Measurements from ENCODE around the gene SEMA6C.
A peak's percentile ranks its signal among the peaks of the same experiment; 100 is the strongest.

The SEMA6C gene

DNA sequence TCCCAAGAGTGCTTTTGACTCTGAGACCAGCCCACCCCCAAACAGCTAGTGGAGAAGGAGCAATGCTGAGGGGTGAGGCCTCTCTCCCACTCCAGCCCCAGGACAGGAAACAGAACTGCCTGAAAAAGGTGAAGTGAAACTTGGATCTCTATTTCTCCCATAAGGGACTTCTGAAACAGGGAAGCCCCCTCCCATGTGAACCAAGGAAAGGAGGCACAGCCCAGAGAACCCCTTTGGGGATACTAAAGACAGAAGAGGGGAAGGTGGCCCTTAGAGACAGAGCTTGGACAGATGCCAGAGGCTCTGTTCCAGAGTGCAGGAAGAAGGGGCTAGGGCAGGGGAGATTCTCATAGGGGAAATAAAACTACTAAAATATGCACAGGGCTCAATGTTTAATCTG, 12.9 kb upstream of the SEMA6C start:
- H3K27ac ChIP-seq: no peak overlapping the region
- no peak for DNase-seq (ENCODE audit: low read depth, low spot score)

DNA sequence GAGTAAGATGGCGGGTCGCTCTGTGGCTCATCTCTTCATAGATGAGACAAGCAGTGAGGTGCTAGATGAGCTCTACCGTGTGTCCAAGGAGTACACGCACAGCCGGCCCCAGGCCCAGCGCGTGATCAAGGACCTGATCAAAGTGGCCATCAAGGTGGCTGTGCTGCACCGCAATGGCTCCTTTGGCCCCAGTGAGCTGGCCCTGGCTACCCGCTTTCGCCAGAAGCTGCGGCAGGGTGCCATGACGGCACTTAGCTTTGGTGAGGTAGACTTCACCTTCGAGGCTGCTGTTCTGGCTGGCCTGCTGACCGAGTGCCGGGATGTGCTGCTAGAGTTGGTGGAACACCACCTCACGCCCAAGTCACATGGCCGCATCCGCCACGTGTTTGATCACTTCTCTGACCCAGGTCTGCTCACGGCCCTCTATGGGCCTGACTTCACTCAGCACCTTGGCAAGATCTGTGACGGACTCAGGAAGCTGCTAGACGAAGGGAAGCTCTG, 12.4 kb upstream of the SEMA6C start:
- no peak for DNase-seq (ENCODE audit: low read depth, low spot score)
- no peak overlapping the region for H3K27ac ChIP-seq

DNA sequence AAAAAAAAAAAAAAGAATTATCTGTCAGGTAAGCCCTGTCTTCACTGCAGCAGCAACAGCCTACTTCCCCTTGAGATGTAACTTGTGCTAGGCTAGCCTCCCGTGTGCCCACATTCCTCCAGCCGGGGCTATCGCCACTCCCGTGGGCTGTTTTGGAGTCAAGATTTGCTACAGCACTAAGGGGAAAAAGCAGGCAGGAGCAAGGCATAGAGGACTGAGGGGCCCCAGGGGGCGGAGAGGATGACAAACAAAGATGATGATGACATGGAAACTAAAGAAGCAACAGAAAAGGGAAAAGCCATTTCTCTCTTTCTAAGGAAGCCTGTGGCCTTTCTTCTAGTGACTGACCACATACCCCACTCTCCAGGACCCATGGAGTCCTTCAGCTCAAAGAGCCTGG, 11.9 kb upstream of the SEMA6C start:
- DNase-seq (ENCODE audit: low read depth, low spot score): no peak
- H3K27ac ChIP-seq: no peak overlapping the region

DNA sequence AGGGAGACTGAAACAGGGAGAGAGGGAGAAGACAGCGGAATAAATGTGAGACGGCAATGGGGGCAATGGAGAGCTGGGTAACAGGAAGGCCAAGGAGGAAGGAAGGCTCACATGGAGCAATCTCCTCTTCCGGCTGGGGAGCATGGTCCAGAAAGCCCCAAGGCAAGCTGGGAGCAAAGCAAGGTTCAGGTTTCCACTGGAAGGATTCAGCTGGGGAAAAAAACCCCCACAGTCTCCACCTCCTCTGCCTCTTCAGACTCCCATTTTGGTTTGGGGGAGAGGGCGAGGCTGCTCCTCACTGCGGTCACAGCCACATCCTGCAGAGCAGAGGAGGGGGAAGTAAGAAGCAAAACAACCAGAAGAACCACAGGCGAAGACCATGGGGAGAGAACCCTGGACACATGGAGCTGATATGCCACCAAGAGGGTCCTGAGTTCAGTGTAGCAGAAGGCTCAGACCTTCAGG, 10.7 kb upstream of the SEMA6C start:
- no peak overlapping the region for H3K27ac ChIP-seq
- DNase-seq (ENCODE audit: low read depth, low spot score): no peak

DNA sequence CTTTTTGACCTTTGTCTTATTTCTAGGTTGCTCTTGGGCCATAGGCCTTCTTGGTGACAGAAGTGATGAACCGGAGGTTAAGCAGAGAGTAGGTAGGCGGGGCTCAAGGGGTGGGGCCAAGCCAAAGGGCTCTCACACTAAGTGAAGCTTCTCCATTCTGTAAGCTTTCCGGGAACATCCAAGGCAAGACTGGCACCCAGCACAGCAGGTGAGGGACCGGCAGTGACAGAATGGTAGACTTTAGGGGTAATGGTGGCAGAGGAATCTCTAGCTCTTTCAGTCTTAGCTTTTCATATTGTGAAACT, 10.0 kb upstream of the SEMA6C start, which contains the start of gene TNFAIP8L2:
TSS of gene TNFAIP8L2 (plus strand) at position 135 of the 305 bp plus-strand sequence. CDS start 2,049 bp downstream, outside the sequence.
- H3K27ac ChIP-seq: no peak within 1 kb of the TSS
- DNase-seq (ENCODE audit: low read depth, low spot score): no peak

DNA sequence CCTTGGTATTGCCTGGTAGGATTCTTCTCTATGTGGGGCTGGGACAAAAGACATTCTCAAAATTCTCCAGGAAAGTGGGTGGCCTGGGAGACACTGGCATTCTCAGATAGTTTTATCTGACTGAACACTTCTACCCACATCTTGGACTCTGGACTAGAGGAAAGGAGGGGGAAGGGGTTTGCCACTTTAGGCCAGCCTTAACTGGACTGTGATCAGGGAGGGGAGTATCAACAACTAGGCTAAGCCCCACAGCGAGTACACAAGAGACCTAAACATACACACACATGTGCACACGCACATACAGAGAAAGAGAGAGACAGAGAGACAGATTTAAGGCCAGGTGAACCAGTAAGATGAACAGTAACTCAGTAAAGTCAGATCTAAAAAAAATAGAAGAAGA, 1.2 kb upstream of the SEMA6C start:
- DNase-seq (ENCODE audit: low read depth, low spot score): no peak
- H3K27ac ChIP-seq: no peak overlapping the region

DNA sequence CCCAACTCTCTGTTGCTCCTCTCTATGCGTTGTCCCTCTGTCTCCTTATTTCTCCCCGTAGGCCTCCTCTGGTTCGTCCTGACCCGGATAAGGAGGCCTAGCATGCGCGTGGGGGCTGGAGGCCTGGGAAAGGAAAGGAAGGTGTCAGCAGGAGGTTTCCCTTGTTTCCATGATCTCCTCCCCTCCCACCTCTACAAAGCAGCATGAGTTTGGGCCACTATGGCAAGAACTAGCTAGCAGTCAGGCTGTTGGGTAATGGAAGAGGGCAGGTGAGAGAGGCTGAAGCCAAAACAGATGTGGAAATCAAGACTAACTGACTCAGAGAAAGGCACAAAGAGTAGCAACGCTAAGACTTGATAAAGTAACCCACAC, 687 bp upstream of the SEMA6C start:
- H3K27ac ChIP-seq: peak overlapping the region; percentile 42

DNA sequence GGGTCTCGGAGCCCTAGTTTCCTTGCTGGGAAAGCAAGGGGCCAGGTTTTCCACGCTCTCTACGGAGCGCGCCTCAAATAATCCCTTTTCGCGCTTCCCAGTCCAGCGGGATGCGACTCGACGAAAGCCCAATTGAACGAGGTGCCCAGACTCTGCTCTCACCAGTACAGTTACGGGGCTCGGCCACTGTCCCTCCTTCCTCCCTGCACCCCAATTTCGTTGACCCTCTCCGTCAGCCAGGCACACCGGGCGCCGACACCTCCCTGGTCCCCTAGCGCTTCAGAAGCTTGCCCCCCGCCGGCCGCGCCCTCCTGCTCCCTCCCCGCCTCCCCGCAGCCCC, 389 bp downstream of the SEMA6C start:
- no peak overlapping the region for H3K27ac ChIP-seq

More for the DNA sequence above, 687 bp upstream of the SEMA6C start:
- DNase-seq (ENCODE audit: low read depth, low spot score): no peak

DNA sequence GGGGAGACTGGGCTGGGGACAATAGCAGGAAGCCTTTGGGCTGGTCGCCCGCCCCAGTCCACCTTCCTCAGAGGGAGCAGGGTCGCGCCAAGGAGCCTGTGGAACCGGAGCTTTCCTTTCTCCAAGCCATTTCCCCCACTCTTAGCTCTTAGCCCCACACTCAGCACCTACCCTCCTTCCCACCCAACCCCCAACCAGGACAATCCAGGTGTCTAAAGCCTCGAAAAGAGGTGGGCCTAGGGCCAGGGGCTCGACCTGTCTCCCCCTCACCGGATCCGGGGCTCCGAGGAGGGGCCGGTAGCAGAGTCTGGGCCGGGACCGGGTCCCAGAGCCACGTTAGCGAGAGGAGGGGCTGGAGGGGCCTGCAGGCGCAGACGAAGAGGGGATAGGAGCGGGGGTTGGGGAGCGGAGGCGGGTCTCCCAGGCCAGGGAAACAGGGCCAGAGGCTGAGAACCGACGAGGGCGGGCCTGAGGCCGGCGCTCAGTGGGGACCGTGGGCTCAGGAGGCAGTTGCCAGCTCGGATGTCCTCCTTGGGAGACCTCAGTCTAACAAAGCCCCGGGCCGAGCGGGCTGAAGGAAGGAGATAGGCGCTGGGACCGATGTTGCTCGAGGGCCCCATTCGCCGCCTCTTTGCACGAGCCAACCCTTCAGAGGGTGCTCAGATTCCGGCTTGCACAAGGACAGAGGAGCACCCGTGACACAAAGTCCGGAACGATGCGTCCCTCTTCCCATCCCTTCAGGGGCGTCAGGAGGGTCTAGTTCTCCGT, 943 bp downstream of the SEMA6C start:
- no peak overlapping the region for H3K27ac ChIP-seq
- DNase-seq (ENCODE audit: low read depth, low spot score): no peak

More for the DNA sequence above, 389 bp downstream of the SEMA6C start:
- DNase-seq (ENCODE audit: low read depth, low spot score): no peak

DNA sequence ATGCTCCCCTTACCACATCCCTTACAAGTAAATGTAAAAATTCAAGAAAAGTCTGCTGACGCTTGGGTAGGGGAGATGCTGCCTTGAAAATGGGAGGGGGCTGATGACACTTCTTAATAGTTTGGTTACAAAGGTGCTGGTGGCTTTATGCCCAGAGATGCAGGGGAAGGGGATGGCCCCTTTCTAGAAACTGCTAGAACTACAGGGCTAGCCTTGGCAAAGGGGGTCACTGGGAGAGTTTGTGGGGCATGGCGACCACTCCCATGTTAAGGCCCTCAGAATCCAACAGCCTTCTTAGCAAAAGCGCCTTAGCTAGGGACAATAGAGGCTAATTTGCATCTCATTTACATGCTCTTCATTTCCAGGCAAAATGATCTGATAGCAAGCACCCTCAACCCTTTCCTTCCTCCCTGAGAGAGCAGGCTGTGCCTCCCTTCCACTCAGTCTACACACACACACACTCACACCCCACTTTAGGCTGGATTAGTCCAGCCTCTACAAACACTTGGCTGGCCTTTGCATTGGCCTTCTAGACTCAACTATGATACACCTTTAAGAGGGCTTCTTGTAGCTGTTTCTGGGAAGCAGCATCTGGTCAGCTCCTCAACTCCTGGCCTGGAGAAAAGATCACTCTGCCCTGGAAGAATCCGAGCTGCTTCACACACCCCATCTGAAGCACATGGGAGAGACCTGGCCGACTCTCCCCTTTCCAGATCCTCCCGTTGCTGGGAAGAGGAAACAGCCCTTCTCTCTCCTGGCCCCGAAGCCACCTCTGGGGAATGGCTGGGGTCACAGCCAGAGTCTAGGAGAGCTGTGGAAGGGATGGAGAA, 1.7 kb downstream of the SEMA6C start:
- H3K27ac ChIP-seq: no peak overlapping the region
- DNase-seq (ENCODE audit: low read depth, low spot score): no peak

DNA sequence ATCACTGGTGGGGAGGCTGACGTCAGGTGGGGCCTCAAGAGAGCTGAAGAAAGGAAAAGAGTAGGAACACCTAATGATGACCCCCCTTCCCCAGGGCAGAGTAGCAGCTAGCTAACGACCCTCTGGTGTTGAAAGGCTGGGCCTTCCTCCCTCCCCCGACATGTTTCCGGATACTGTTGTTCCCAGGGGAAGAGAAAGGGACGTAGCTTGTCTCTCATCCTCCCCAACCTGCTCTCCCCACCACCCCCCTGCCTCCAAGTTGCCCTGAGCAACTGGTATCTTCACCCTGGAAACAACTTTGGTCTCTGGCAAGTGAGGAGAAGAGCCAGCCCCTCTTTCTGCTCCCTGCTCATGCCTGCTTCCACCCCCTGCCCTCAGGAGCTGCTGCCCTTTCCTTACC, 2.4 kb downstream of the SEMA6C start:
- DNase-seq (ENCODE audit: low read depth, low spot score): no peak

DNA sequence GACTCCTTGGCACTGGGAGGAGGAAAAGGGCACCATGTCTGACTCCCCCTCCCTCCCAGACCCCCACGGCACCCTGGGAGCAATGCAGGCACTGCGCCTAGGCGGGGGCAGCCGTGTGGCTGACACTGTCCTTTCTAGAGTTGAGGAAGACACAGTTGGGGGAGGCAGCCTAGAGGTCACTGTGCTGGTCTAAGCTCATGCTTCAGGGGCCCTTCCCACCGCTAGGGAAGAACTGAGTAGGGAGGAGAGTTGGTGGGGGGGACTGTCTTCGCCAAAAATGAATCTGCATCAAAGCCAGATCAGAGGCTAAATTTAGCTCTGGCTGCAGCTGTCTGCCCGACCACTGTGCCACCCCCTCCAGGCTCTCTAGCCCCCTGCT, 3.4 kb downstream of the SEMA6C start:
- no peak overlapping the region for H3K27ac ChIP-seq
- DNase-seq (ENCODE audit: low read depth, low spot score): no peak

More for the DNA sequence above, 2.4 kb downstream of the SEMA6C start:
- H3K27ac ChIP-seq: no peak overlapping the region

DNA sequence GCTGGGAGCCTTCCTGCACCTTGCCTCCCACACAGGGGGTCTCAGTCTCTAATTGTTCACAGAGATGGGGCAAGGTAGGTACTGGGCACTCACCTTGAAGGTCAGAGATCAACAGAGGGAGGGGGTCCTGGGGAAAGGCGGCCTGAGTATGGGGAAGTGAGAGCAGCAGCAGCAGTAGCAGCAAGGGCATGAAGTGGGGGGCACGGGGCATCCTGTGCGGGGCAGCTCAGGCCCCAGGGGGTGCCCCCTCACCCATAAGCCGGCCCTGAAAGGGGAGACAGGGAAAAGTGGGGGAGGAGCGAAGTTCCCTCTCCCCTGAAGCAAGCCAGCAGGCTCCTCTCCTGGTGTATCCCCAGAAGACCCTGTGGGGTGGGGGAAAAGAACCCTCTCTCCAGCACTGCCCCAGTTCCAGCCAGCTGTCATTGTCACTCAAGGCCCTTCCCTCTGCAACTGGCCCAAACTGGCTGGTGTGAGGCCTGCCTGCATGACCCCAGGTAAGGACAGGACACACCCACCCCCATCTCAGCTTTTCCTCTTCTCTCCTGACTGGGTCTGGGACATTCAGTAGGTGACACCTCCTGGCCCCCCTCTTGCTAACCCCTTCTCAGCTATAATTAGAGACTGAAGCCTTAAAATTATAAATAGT, 3.9 kb downstream of the SEMA6C start:
- no peak for DNase-seq (ENCODE audit: low read depth, low spot score)
- no peak overlapping the region for H3K27ac ChIP-seq

DNA sequence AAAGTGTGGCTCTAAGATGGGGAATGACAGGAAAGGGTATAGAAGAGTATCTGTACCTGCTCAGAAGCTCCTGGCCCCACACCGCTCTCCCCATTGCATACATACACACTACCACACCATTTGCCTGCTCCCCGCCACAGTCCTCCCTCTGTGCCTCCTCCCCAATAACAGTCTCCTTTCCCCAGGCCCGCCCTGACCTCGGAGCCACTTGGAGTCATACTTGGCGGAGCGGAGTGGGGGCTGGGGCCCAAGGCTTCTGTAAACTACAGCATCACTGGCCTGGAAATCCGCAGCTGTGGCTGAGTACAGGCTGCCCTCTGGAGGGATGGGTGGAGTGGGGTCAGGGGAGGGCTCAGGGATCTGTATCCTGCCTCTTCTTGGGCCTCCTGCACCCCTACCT, 8.6 kb downstream of the SEMA6C start:
- no peak overlapping the region for H3K27ac ChIP-seq
- DNase-seq (ENCODE audit: low read depth, low spot score): no peak

DNA sequence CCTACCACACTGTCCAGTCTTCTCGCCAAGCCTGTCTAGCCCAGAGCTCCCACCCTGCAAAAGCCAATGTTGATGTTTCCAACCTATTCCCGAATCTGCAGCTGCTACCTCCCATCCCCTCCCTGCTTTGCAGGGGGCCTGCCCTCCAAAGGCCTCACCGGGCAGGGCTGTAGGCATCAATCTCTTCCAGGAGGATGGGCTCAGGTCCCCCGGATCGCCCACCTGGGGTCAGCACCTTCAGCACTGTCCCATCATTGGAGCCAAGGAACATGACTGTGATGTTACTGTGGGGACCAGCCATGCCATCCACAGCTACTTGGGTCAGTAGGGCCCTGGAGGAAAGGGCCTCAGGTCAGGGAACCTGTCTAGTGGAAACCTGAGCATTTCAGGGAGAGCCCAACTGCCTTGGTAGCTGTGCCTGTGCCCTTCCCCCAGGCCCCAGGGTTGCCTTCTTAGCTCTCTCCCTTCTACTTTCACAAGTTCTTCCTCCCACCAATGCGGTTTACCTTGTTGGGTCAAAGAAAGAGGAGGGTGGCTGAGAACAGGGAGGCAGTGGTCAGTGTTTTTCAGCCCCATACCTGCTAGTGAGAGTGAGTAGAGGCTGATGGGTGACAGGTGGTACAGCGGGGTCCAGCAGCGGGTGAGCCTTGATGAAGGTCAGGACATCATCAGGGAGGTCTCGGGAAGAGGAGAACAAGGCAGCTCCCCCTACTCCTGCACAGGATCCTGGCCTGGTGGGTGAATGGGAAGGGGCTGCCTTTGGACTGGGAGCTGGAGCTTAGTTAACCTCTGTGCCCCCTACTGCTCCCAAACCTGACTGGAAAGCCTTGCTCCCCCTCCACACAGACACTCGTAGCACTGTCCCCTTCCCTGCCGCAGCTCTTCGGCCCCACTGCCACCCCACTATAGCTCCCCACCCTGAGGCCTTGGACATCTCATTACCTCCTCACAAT, 10.7 kb downstream of the SEMA6C start:
- no peak for DNase-seq (ENCODE audit: low read depth, low spot score)
- no peak overlapping the region for H3K27ac ChIP-seq

DNA sequence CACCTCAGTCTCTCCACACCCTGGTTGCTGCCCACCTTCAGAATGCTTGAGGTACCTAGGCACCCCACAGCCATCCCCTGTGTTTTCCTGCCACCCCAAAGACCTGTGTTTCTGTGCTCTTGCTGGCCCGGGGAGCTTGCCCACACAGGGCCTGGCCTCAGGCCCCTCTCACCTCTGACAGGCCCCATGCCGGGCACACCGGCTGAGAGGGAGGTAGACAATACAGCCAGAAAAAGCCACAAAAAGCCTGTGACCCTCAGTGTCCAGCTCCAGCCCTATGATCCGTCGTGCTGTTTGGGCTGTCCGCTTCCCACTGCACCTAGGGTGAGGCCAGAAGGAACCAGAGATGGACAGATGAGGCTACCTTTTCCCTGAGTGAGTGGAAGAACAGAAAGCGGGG, 11.4 kb downstream of the SEMA6C start:
- no peak overlapping the region for H3K27ac ChIP-seq

DNA sequence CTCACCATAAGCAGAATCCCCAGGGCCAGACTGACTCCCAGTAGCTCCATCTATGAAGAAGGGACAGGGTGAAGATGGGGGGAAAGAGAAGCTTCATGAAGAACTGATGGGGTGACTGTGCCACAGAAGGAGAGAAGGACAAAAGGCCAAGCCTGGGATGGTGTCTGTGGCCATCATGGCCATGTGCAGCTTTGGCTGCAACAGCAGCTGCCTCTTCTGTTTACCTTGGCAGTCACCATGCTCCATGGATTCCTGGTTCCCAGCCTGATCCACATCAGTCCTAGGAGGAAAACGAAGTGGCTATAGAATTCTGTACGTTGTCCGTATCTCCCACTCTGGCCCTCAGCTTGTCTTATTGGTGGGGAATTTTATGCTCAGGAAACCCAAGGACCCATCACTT, 12.0 kb downstream of the SEMA6C start:
- DNase-seq (ENCODE audit: low read depth, low spot score): no peak
- H3K27ac ChIP-seq: no peak overlapping the region

More for the DNA sequence above, 11.4 kb downstream of the SEMA6C start:
- no peak for DNase-seq (ENCODE audit: low read depth, low spot score)

DNA sequence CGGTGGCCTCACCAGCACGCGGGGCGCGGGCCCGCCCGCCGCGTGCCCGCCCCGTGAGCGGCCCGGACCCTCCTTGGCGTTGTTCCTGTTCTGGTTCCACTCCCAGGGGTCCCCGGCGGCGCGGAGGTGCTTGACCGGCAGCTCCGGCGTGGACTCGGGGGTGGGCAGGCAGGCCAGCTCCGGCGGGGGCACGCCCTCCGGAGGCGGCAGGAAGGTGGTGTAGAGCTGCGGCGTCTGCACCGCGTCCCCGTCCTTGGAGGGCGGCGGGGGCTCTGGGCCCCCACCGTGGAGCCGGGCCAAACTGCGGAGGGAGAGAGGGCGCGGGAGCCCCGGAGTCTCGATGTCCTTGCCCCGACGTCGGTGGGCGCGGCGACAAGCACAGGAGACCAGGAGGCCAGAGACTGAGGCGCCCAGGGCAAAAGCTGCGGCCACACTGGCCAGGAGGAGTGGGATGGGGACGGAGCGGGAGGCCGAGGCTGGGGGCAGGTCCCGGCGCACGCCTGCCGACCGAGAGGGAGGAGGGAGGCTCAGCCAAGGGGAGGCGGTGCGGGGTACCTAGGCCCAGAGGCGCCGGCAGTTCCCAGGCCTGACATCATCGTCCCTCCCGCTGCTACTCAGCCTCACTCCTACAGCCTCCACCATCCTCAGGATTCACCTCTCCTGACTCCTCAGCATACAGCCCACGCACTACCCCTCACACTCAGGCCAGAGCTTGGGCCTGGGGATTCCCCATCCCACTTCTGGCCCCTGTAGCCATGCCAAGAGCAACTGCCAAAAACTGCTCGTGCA, 13.2 kb downstream of the SEMA6C start:
- DNase-seq (ENCODE audit: low read depth, low spot score): no peak
- H3K27ac ChIP-seq: no peak overlapping the region

DNA sequence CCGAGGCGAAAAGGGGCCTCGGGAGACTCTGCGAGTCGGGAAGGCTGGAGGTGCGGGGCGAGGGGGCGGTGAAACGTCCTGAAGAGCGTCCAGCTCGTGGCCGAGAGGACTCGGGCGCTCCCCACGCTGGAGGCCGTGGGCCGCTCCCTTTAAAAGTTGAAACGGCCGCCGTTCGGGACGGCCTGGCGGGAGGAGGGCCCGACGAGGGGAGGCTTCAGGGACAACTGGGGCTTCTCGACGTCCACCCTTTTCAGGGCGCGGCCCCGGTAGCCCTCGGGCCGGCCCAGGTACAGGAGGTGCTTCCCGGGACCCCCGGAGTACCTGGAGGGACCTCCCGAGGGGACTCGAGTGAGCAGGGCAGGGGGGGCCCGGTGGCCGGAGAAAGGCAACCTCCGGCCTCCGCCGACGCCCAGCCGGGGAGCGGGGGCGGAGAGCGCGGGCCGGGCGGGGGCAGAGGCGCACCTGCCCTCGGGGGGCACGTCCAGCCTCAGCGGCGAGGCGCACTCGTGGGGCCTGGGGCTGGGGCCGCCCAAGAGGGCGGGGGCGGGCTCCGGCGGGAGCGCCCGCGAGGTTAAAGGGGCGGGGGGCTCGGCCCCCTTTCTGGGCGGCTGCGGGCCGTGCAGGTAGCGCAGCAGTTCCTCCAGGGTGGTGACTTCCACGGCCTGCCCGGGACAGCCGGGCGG, 14.0 kb downstream of the SEMA6C start:
- no peak overlapping the region for H3K27ac ChIP-seq
- DNase-seq (ENCODE audit: low read depth, low spot score): no peak
